ENCODE results near the gene SH3RF3.

The SH3RF3 gene

GRCh38 chr2:109236147-109236546, 107.1 kb downstream of the SH3RF3 start:
- TF ChIP-seq, protein P1, sequence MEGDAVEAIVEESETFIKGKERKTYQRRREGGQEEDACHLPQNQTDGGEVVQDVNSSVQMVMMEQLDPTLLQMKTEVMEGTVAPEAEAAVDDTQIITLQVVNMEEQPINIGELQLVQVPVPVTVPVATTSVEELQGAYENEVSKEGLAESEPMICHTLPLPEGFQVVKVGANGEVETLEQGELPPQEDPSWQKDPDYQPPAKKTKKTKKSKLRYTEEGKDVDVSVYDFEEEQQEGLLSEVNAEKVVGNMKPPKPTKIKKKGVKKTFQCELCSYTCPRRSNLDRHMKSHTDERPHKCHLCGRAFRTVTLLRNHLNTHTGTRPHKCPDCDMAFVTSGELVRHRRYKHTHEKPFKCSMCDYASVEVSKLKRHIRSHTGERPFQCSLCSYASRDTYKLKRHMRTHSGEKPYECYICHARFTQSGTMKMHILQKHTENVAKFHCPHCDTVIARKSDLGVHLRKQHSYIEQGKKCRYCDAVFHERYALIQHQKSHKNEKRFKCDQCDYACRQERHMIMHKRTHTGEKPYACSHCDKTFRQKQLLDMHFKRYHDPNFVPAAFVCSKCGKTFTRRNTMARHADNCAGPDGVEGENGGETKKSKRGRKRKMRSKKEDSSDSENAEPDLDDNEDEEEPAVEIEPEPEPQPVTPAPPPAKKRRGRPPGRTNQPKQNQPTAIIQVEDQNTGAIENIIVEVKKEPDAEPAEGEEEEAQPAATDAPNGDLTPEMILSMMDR (IDR thresholded peaks at IDR 0.05): no peak
- H3K36me3 ChIP-seq (ENCODE audit: control insufficient read depth, insufficient read depth, low read length): no peaks in the 10 kb centered on the region
- H3K79me2 ChIP-seq: no peaks in the 10 kb centered on the region
- no peaks in the 10 kb centered on the region for H3K27me3 ChIP-seq (ENCODE audit: control insufficient read depth, insufficient read depth, low read length)
- no peak overlapping the region for H3K4me2 ChIP-seq (ENCODE audit: low read length)
- no peaks in the 10 kb centered on the region for H3K9me3 ChIP-seq (ENCODE audit: control insufficient read depth, low read length)
- no peak overlapping the region for H3K9ac ChIP-seq
- H3K4me1 ChIP-seq: peaks cover 4% of the 10 kb centered on the region
- no peak overlapping the region for H3K4me3 ChIP-seq (ENCODE audit: low read depth, low read length)
- no peak overlapping the region for H2AFZ ChIP-seq
- H3K27ac ChIP-seq: no peak overlapping the region

GRCh38 chr2:109237792-109238191, 108.8 kb downstream of the SH3RF3 start:
- H3K4me1 ChIP-seq: peaks cover 4% of the 10 kb centered on the region
- H3K27ac ChIP-seq: no peak overlapping the region
- H3K9me3 ChIP-seq (ENCODE audit: control insufficient read depth, low read length): no peaks in the 10 kb centered on the region
- TF ChIP-seq, protein P1 (IDR thresholded peaks at IDR 0.05): no peak
- no peaks in the 10 kb centered on the region for H3K79me2 ChIP-seq
- no peaks in the 10 kb centered on the region for H3K27me3 ChIP-seq (ENCODE audit: control insufficient read depth, insufficient read depth, low read length)
- no peak overlapping the region for H3K4me2 ChIP-seq (ENCODE audit: low read length)
- H2AFZ ChIP-seq: no peak overlapping the region
- no peak overlapping the region for H3K9ac ChIP-seq
- no peaks in the 10 kb centered on the region for H3K36me3 ChIP-seq (ENCODE audit: control insufficient read depth, insufficient read depth, low read length)
- H3K4me3 ChIP-seq (ENCODE audit: low read depth, low read length): no peak overlapping the region

GRCh38 chr2:109238580-109238979, 109.6 kb downstream of the SH3RF3 start:
- Histone ChIP-seq H3K36me3 (ENCODE audit: control insufficient read depth, insufficient read depth, low read length) (no peaks in the 10 kb centered on the region), H3K27me3 (ENCODE audit: control insufficient read depth, insufficient read depth, low read length) (no peaks in the 10 kb centered on the region), H3K4me2 (ENCODE audit: low read length) (no peak overlapping the region), H3K27ac (no peak overlapping the region), H2AFZ (no peak overlapping the region), H3K9ac (no peak overlapping the region), H3K79me2 (no peaks in the 10 kb centered on the region), H3K4me1 (peaks cover 4% of the 10 kb centered on the region), H3K4me3 (ENCODE audit: low read depth, low read length) (no peak overlapping the region), H3K9me3 (ENCODE audit: control insufficient read depth, low read length) (no peaks in the 10 kb centered on the region)
- TF ChIP-seq, protein P1 (IDR thresholded peaks at IDR 0.05): no peak

- Histone ChIP-seq H3K9me3 (ENCODE audit: control insufficient read depth, low read length) (no peaks in the 10 kb centered on the region), H3K9ac (no peak overlapping the region), H3K27ac (no peak overlapping the region), H2AFZ (no peak overlapping the region), H3K36me3 (ENCODE audit: control insufficient read depth, insufficient read depth, low read length) (no peaks in the 10 kb centered on the region), H3K4me2 (ENCODE audit: low read length) (no peak overlapping the region), H3K79me2 (no peaks in the 10 kb centered on the region), H3K27me3 (ENCODE audit: control insufficient read depth, insufficient read depth, low read length) (no peaks in the 10 kb centered on the region), H3K4me3 (ENCODE audit: low read depth, low read length) (no peak overlapping the region), H3K4me1 (peaks cover 4% of the 10 kb centered on the region)
- TF ChIP-seq, protein P1 (IDR thresholded peaks at IDR 0.05): no peak
These were observed 110.7 kb downstream of the SH3RF3 start for GRCh38 chr2:109239720-109240119.

DNA sequence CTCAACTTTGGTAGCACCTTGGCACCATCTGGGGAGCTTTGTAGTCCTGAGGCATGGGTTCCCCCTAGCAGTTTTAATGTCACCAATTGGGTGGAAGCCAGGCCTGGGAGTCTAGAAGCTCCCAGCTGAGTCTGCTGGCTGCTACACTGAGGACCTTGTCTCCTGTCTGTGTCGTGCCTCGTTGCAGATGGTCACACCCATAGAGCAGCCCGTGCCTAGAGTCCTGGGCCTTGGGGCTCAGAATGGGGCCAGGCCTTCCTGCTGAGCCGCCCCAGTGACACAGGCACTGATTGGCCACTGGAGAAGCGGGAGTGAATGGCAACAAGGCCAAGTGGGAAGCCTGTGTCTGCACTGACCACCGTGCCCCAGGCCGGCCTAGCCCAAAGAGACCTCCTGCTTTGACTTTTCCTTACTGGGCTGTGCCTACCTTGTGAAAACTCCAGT, 113.2 kb downstream of the SH3RF3 start:
- H3K27ac ChIP-seq: peak overlapping the region; percentile 54
- no peaks in the 10 kb centered on the region for H3K27me3 ChIP-seq (ENCODE audit: control insufficient read depth, insufficient read depth, low read length)
- no peak overlapping the region for H3K9ac ChIP-seq
- no peak overlapping the region for H3K4me2 ChIP-seq (ENCODE audit: low read length)
- no peaks in the 10 kb centered on the region for H3K9me3 ChIP-seq (ENCODE audit: control insufficient read depth, low read length)
- no peaks in the 10 kb centered on the region for H3K79me2 ChIP-seq
- H3K4me3 ChIP-seq (ENCODE audit: low read depth, low read length): no peak overlapping the region
- peaks cover 7% of the 10 kb centered on the region for H3K4me1 ChIP-seq
- TF ChIP-seq, protein P1 (IDR thresholded peaks at IDR 0.05): no peak
- no peaks in the 10 kb centered on the region for H3K36me3 ChIP-seq (ENCODE audit: control insufficient read depth, insufficient read depth, low read length)
- no peak overlapping the region for H2AFZ ChIP-seq
